Stimulated activated CD8-positive, alpha-beta memory T cell treated with anti-CD3 and anti-CD28 coated beads, Interleukin-7, amount 100 ng/mL, for 1 hour (primary cell): ENCODE data around the gene DHX35.
"Not testable (repeated sequence)": the region's sequence is repeated elsewhere in the genome, so short reads cannot be mapped to it uniquely, and the experiment has no call there.

Experiments used
- DNase-seq, 2 donors: peaks; one replicate each; pipeline ENCODE4 v3.0.0-alpha.2; 2020; ENCODE audit warnings: low read depth in 2 of 2

Gene DHX35

DNA sequence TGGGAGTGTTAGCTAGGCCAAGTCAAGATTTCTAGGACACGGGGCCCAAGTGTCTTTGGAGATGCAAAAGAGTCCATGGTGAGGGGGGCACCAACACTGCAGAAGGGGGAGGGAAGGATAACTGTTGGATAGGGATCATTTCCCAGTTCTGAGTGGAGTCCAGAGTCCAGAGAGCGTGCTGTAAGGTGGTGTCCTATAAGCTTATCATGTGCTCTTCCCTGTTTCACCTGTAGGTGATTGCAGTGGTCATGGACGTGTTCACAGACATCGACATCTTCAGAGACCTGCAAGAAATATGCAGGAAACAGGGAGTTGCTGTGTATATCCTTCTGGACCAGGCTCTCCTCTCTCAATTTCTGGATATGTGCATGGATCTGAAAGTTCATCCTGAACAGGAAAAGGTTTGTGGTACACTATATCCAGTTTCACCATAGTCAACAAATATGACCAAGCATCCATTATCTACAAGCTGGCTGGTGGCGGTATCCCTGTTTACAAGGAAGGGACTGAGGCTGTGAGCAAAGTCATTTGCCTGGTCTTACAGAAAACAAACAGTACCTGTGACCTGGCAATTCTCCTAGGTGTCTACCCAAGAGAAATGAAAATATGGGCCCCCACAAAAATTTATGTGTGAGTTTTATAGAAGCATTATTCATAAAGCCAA lies 20.3 kb upstream of the DHX35 start:
- DNase-seq: no peak

DNA sequence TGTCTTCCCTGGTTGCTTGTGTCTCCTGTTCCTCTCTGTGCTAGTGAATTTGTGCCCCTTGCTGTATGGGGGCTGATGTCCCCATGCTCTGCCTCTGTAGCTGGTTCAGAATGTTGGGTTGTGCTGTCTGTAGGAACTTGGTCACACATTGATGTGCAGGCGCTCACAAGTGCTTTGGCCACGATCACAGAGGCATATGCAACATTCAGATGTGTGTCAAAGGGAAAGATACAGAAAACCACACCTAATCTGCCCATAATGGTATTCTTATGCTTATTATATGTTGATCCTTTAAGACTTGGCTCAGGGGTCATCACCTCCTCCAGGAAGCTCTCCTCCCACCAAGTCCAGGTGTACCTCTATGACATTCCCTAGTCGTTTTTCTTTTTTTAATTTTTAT lies 17.1 kb upstream of the DHX35 start:
- no peak for DNase-seq

GRCh38 chr20:38946836-38947235 lies 15.3 kb upstream of the DHX35 start:
- DNase-seq: no peak

GRCh38 chr20:38947931-38948362 lies 14.2 kb upstream of the DHX35 start:
- no peak for DNase-seq

- DNase-seq: no peak
Measured at GRCh38 chr20:38950254-38950653, 11.9 kb upstream of the DHX35 start.

GRCh38 chr20:38951611-38952010 lies 10.5 kb upstream of the DHX35 start:
- DNase-seq: no peak

- DNase-seq: no peak
Measured at GRCh38 chr20:38952153-38952552, 10.0 kb upstream of the DHX35 start.

GRCh38 chr20:38953630-38954340 lies 8.4 kb upstream of the DHX35 start:
- no peak for DNase-seq

DNA sequence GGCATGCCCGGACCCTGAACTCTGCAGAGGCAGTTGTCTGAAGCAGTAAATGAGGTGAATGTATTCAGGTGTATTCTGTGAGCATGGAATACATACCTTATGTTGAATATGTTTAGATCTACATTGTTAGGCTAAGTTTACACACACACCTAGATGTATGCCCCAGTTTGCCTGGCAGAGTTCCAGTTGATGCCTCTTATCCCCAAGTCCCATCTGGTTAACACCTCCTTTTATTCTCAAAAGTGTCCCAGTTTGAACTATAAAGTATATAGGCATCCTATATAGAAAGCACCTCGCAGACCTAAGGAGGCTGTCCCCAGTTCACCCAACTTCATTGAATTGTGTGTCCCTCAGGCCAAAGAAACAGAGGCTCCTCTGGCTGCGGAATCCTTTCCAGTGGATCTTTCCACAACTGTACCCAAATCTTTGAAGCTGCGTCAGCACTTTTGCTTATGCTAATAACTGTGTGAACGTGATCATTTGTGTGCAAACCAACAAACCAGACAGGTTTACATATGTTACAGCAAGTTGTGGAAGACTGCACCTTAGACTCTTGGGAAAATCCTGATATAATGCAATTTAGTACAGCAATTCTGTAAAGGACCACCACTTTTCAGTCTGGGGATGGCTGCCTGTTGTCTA lies 4.8 kb upstream of the DHX35 start:
- no peak for DNase-seq

GRCh38 chr20:38957915-38958485 lies 4.1 kb upstream of the DHX35 start:
- DNase-seq: no peak

GRCh38 chr20:38960187-38960687 lies 1.9 kb upstream of the DHX35 start:
- DNase-seq: not testable (repeated sequence)

DNA sequence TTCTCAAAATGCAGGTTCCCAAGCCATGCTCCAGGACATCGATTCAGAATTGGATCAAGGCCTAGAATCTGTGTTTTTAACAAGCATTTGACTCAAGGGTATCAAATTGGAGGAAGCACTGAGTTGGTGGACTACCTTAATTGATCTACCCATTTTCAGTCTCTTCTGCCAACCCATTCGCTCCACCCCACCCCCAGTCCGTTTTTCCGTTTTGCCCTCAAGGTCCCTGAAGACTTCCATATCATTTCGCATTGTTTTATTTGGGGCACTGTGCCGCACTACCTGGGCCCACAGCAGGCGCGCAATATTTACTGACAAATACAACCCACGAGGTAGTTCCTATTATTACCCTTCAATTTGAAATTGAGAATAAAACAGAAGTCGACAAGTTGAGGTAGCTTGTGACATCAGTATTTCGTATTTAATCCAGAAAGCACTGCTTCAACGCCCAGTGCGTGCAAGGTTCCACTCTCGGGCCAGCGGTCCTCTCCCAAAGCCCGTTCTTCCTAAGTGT lies 557 bp upstream of the DHX35 start:
- peak in 1 of 2 donors; percentile 0 for DNase-seq

DNA sequence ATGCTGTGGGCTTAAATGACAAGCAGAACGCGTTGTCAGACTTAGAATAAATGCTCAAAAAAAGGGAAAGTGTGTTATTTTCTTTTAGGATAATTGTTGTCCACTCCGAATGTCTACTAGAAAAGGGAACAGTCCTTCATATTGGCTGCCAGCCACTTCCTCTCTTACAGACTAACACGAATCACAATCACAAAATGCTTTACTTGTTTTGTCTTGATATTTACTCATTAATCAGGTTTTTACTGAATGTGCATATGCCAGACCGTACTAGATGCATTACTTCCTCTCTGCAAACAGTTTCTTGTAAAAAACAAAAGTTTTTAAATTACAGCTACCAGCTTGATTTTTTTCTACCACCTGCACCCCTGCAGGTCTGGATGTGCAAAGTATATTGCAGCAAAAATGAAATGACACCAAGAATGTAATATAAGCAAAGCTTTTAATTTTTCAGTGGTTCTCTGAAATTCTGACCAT lies 821 bp downstream of the DHX35 start:
- DNase-seq: no peak

DNA sequence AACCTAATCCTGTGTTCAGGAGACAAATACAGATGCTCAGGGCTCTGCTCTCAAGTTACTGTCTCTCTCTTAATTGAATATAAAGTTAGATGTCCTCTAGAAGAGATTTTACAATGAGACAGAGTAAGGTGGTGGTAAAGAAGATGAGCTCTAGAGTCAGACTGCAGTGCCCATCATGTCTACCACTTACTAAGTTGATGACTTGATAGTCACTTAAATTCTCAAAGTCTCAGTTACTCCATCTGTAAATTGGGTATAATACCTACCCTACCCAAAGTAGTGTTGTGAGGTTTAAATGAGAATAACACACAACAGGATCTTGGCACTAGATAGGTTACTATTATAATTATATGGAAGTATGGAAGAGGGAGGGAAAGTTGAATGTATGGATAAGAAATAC lies 1.6 kb downstream of the DHX35 start:
- no peak for DNase-seq

GRCh38 chr20:38965264-38965663 lies 3.1 kb downstream of the DHX35 start:
- no peak for DNase-seq

- DNase-seq: no peak
Measured at GRCh38 chr20:38968090-38968489, 5.9 kb downstream of the DHX35 start.

DNA sequence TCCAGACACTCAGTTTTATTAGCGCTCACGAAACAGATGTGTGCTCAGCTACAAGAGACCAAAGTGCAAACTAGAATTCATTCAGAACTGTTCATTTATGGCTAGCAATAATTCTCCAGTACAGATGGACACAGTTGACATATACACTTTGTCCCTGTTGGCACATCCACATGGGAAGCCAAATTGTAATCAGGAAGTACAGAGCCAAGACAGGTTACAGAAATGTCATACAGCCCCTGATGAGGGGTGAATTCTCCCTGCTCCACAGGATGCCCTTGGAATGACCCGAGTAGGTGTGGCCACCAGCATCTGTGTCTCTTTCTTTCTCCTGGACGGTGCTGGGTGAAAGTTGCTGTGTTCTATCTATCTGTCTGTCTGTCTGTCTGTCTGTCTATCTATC lies 7.6 kb downstream of the DHX35 start:
- no peak for DNase-seq

- DNase-seq: no peak
Measured at GRCh38 chr20:38970302-38970701, 8.2 kb downstream of the DHX35 start.

- no peak for DNase-seq
Measured at GRCh38 chr20:38973107-38973506, 11.0 kb downstream of the DHX35 start.

GRCh38 chr20:38973645-38974044 lies 11.5 kb downstream of the DHX35 start:
- no peak for DNase-seq

- DNase-seq: no peak
Measured at GRCh38 chr20:38975539-38976120, 13.5 kb downstream of the DHX35 start.

DNA sequence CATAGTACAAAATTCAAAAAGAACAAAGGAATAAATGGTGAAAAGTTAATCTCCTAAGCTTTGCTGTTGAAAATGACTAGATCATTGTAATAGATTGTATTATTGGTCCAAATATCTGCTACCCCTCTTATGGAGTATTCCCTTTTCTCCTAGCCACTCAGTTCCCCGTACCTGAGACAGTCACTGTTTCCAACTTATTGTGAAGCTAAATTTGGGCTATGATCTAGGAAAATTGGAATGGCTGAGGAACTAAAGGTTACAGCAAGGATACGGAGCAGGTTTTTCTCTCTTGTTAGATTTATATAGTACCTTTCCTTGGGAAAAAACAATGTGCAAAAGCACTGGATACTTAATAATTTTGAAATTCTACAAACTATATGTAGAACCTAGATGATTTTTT lies 17.3 kb downstream of the DHX35 start:
- no peak for DNase-seq
